Fibroblast of skin of left biceps (primary cell): ENCODE measurements around the gene TYROBP.
"Not testable (repeated sequence)": the region's sequence is repeated elsewhere in the genome, so short reads cannot be mapped to it uniquely, and the experiment has no call there.

ENCODE experiments used
- DNase-seq, 2 experiments: peaks; one replicate each; pipeline ENCODE4 v3.0.0-alpha.2; 2013; ENCODE audit warnings: low read depth in 2 of 2

The TYROBP gene

DNA sequence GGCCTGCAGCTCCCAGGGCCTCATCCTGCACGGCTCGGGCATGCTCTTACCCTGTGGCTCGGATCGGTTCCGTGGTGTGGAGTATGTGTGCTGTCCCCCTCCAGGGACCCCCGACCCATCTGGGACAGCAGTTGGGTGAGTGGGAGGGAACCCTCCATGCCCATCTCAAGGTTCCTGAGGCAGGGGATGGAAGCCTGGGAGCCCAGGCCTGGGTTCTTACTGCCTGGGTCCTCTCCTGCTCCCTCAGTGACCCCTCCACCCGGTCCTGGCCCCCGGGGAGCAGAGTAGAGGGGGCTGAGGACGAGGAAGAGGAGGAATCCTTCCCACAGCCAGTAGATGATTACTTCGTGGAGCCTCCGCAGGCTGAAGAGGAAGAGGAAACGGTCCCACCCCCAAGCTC, 36.5 kb downstream of the TYROBP start:
- DNase-seq: no peak

DNA sequence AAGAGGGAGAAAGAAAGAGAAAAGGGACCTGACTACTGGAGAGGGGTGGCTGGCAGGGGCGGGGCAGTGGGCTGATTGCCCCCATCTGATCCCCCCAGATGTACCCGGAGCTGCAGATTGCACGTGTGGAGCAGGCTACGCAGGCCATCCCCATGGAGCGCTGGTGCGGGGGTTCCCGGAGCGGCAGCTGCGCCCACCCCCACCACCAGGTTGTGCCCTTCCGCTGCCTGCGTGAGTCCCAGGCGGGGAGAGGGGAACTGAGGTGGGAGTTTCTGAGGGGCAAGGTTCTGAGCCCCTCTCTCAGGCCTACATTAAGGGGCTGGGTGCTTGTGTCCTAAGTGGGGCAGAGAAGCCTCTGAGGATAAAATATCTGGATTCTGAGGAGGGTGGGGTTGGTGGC, 37.3 kb downstream of the TYROBP start:
- DNase-seq: no peak

DNA sequence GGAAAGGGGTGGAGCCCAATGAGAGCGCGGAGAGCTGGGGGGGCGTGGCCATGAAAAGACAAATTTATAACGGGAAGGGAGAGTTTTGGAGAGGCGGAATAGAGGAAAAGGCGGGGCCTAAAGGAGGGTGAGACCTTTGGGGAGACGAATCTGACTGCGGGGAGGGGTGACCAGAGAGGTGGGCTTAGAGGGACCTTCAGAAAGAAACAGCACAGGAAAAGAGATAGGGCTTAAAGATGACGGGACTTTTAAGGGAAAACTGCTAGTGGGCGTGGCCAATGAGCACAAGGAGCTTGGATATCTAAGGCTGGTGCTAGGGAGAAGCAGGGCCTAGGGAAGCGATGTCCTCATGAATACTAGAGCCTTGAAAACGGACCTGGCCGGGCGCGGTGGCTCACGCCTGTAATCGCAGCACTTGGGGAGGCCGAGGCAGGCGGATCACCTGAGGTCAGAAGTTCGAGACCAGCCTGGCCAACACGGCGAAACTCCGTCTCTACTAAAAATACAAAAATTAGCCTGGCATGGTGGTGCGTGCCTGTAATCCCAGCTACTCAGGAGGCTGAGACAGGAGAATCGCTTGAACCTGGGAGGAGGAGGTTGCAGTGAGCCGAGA, 37.9 kb downstream of the TYROBP start:
- DNase-seq: not testable (repeated sequence)

DNA sequence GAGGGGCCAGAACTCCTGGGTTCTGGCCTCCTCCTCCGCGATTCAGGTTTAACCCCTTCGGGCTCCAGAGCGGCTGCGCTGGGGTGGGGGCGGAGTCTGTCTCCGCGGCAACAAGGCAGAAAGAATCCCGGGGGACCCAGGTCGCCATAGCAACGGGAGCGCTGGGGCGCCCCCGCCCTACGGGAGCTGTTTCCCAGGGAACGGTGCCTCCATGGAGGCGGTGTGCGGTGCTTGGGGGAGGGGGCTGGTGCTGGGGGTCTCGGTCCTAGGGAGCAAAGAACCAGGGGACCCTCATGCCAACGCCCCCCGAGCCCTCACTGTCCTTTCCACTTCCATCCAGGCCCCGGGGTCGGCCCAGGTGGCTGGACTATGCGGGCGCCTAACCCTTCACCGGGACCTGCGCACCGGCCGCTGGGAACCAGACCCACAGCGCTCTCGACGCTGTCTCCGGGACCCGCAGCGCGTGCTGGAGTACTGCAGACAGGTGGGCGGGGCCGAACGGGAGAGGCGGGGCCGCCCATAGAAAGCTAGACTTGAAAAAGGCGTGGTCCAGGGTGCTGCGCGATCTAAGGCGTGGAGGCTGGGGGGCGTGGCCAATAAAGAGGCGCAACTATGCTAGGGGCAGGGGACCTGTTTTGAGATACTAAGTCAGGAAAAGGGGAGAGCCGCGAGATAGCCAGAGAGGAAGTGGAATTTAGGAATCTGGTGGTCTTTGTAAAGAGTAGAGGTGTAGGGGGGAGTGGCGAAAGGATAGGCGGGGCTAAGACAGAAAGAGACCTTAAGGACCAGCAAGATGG, 38.6 kb downstream of the TYROBP start:
- DNase-seq: peak; percentile 9 to 11

DNA sequence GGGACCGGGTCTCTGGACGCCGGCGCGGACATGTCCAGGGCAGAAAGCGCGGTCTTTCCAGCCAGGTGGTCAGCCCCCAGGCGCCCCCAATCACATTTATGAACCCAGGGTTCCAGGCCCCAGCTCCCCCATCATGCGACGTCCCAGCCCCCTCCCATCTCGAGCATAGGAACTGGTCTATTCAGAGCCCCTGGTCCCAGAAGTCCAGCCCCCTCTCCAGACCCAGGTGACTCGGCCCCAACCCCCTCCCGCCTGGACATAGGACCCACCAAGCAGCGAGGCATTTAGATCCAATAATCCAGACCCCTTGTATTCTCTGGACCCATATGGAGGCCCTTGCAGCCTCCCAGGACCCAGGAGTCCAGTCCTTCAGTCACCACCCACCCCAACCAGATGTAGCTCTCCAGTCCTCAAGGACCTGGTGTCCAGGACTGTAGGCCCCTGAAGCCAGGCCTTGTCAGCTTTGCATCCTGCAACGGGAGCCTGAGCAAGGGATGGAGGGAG, 39.2 kb downstream of the TYROBP start:
- no peak for DNase-seq

DNA sequence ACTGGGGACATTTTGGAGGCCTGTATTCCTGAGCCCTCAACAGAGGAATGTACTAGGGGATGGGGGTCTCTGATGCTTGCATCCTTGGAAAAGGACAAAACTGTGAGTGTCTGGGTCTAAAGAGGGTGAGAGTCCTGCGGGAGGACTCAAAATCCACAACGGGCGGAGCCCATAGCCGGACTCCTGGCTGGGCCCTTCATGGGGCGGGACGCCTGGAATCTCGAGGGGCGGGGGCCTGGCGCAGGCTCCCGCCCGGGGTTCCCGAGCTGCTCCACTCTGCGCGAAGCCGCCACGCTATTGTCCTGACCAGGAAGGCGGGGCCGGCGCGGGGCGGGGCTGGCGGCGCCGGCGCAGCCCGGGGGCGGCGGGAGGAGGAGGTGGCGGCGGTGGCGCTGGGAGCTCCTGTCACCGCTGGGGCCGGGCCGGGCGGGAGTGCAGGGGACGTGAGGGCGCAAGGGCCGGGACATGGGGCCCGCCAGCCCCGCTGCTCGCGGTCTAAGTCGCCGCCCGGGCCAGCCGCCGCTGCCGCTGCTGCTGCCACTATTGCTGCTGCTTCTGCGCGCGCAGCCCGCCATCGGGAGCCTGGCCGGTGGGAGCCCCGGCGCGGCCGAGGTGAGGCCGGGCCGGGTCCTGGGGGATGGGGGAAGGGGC, 39.8 kb downstream of the TYROBP start, which contains the start of gene APLP1:
TSS of gene APLP1 (plus strand) at position 403 of the 651 bp plus-strand sequence. CDS start at position 466, 63 bp downstream.
- no peak for DNase-seq

DNA sequence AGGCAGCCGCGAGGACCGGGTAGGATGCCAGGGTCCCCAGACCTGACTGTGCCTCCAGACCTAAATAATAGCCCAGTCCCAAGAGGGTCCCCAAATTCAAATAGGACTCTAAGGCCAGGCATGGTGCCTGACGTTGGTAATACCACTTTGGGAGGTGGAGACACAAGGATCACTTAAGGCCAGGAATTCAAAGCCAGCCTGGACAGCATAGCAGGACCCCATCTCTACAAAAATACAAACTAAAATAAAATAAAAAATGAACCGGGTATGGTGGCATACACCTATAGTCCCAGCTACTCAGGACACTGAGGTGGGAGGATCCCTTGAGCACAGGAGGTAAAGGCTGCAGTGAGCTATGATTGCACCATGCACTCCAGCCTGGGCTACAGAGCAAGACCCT, 45.1 kb downstream of the TYROBP start:
- DNase-seq: no peak

DNA sequence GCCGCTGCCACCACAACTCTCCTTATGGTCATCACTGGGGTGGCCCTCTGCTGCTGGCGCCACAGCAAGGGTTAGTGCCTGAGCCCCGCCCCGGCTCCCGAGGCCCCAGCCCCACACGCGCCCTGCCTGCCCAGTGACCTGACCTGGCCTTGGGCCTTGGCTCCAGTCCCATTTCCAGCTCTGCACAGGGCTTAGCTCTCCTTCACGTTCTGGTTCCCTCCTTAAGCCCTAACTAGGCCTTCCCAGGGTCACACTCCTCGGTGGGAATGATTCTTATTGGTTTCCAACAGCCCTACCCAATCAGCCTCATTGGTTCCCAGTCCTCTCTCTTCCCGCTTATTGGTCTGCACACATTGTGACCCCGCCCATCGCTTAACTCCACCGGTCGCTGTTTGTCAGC, 45.6 kb downstream of the TYROBP start:
- no peak for DNase-seq

DNA sequence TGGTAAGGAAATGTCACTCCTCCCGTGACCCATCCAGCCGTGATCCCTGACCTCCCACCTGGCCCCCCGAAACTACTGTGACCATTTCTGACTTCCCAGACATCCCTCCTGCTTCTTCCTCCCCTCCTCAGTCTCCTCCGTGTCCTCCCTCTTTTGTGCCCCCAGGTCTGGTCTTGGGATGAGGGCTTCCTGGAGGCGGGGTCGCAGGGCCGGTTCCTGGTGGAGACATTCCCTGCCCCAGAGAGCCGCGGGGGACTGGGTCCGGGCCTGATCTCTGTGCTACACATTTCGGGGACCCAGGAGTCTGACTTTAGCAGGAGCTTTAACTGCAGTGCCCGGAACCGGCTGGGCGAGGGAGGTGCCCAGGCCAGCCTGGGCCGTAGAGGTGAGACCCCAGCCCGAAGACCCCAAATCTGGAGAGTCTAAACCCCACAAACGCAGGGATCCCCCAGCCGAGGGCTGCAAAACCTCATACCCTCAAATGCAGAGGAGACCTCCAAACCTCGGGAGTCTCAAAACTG, 46.4 kb downstream of the TYROBP start:
- no peak for DNase-seq

DNA sequence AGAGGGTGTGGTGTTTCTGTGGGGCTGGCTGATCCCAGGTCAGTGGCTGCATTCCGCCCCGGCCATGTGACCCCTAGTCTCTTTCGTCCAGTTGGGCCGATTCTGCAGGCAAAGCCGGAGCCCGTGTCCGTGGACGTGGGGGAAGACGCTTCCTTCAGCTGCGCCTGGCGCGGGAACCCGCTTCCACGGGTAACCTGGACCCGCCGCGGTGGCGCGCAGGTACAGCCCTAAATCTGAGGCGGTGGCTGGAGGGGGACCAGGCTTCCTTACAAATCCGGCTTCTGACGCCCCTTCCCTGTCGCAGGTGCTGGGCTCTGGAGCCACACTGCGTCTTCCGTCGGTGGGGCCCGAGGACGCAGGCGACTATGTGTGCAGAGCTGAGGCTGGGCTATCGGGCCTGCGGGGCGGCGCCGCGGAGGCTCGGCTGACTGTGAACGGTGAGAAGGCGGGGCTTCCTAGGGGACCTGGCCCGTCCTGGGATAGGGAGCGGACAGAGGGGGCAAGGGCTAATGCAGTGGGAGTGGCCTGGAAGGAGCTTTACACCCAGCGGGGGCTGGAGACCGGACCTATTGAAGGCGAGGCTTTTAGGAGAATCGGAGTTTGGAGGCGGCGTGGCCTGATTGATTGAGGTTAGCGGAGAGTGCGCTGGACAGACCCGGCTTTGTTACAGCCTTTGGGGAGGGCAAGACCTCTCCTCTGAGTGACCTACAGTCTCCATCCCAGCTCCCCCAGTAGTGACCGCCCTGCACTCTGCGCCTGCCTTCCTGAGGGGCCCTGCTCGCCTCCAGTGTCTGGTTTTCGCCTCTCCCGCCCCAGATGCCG, 47.1 kb downstream of the TYROBP start:
- DNase-seq: no peak

DNA sequence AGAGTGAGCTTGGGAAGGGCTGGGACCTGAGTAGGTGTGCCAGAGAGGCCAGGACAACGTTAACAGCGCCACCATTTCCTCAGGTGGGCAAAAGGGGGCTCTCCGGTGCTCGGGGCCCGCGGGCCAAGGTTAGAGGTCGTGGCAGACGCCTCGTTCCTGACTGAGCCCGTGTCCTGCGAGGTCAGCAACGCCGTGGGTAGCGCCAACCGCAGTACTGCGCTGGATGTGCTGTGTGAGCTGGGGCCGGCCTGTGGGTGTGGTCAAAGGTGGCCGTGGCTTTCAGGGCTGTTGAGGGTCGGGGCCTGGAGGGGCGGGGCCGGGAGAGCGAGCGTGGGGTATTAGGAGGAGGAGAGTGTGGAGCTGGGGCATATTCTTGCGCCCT, 47.7 kb downstream of the TYROBP start:
- no peak for DNase-seq

DNA sequence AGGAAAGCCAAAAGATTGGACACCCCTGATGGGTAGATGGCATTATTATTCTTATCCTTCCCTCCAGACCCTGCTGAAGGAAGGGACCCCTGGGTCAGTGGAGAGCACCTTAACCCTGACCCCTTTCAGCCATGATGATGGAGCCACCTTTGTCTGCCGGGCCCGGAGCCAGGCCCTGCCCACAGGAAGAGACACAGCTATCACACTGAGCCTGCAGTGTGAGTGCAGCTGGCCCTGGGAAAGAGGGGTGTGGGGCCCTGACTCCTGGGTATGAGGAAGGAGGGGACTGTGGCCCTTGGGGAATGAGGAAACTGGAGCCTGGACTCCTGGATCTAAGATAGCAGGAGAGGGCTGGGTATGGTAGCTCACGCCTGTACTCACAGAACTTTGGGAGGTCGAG, 48.7 kb downstream of the TYROBP start:
- no peak for DNase-seq

DNA sequence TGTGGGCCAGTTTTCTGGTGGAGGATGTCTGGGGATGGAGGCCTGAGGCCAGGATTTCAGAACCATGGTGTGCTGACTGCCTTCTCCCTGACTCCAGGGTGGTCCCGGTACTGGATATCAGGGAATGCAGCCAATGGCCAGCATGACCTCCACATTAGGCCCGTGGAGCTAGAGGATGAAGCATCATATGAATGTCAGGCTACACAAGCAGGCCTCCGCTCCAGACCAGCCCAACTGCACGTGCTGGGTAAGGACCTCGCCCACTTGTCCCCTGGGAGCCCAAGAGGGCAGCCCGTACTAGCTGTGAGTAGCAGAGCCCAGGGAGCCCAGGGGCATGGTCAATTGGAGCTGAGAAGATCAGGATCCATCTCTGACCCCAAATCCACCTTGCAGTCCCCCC, 49.8 kb downstream of the TYROBP start:
- DNase-seq: no peak

DNA sequence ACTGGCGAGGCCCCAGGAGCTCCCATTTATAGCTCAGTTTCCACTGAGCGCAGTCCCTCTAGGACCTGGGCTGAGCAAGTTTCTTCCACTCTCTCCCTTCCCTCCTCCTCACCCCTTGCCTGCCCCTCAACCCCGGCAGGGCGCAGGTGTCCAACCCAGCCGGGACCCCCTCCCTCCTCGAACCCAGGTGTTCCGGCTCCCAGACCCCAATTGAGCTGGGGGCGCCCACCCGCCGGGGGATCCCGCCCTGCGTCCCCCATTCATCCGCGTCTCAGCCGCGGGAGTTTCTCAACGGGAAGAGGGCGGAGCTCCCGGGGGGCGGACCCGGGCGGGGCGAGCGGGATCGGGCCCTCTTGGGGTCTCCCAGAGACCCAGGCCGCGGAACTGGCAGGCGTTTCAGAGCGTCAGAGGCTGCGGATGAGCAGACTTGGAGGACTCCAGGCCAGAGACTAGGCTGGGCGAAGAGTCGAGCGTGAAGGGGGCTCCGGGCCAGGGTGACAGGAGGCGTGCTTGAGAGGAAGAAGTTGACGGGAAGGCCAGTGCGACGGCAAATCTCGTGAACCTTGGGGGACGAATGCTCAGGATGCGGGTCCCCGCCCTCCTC, 51.4 kb downstream of the TYROBP start, which contains the start of gene KIRREL2:
TSS of gene KIRREL2 (plus strand) at position 366 of the 604 bp plus-strand sequence. CDS start at position 575, 209 bp downstream.
- no peak for DNase-seq
